Measurements from ENCODE around the gene AKIRIN1. TPM values are rescaled to one million over a fixed set of nuclear protein-coding genes. Genes with fewer than 3 reads are reported as not detected.
A peak's percentile ranks its signal among the peaks of the same experiment; 100 is the strongest.

The AKIRIN1 gene
- total RNA-seq, 2 donors from 2014 or later, result 55.7 to 108 TPM

GRCh38 chr1:38990386-38990737 lies 714 bp upstream of the AKIRIN1 start:
- Histone ChIP-seq H3K27ac (peak overlapping the region; percentile 90 to 95), H3K9me3 (no peaks in the 10 kb centered on the region), H3K27me3 (replicated peaks; ENCODE audit: insufficient read depth) (no peaks in the 10 kb centered on the region), H3K36me3 (no peaks in the 10 kb centered on the region), H3K4me1 (replicated peaks) (peaks cover 6% of the 10 kb centered on the region), H3K4me3 (peak overlapping the region; percentile 99 to 100)
- 22% methylated on average over 5 of the region's 5 CpGs for WGBS
- intact Hi-C loops (cut with DNase I), result loop anchor here (5.0 kb wide), 1 partner anchor 133 kb away; the partner anchor contains the start of gene RRAGC
- TF ChIP-seq POLR2AphosphoS5 (IDR thresholded peaks at IDR 0.05) (no peak), POLR2A (IDR thresholded peaks at IDR 0.05) (no peak)
- no peak for DNase-seq (ENCODE audit: low spot score)

- WGBS, result under 1% methylated on average over 30 of the region's 30 CpGs
These were observed 749 bp downstream of the AKIRIN1 start for GRCh38 chr1:38991638-38992411.

GRCh38 chr1:38992412-38993111 lies 1.5 kb downstream of the AKIRIN1 start:
- Histone ChIP-seq H3K9me3 (no peaks in the 10 kb centered on the region), H3K27me3 (replicated peaks; ENCODE audit: insufficient read depth) (no peaks in the 10 kb centered on the region), H3K4me3 (peak overlapping the region; percentile 99 to 100), H3K27ac (peak overlapping the region; percentile 90 to 95), H3K4me1 (replicated peaks) (peaks cover 6% of the 10 kb centered on the region), H3K36me3 (no peaks in the 10 kb centered on the region)
- WGBS, result 14% methylated on average over 11 of the region's 11 CpGs
- no peak for TF ChIP-seq POLR2A (IDR thresholded peaks at IDR 0.05)
- TF ChIP-seq POLR2AphosphoS5 (IDR thresholded peaks at IDR 0.05), result no peak
- TF ChIP-seq, protein P1, sequence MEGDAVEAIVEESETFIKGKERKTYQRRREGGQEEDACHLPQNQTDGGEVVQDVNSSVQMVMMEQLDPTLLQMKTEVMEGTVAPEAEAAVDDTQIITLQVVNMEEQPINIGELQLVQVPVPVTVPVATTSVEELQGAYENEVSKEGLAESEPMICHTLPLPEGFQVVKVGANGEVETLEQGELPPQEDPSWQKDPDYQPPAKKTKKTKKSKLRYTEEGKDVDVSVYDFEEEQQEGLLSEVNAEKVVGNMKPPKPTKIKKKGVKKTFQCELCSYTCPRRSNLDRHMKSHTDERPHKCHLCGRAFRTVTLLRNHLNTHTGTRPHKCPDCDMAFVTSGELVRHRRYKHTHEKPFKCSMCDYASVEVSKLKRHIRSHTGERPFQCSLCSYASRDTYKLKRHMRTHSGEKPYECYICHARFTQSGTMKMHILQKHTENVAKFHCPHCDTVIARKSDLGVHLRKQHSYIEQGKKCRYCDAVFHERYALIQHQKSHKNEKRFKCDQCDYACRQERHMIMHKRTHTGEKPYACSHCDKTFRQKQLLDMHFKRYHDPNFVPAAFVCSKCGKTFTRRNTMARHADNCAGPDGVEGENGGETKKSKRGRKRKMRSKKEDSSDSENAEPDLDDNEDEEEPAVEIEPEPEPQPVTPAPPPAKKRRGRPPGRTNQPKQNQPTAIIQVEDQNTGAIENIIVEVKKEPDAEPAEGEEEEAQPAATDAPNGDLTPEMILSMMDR (IDR thresholded peaks at IDR 0.05), result no peak
- no peak for DNase-seq (ENCODE audit: low spot score)
- intact Hi-C loops (cut with DNase I), result loop anchor here (5.0 kb wide), 1 partner anchor 135 kb away; the partner anchor contains the start of gene RRAGC

More at GRCh38 chr1:38991638-38992411, 749 bp downstream of the AKIRIN1 start:
- H3K9me3 ChIP-seq, result no peaks in the 10 kb centered on the region
- H3K4me3 ChIP-seq, result peak overlapping the region; percentile 99 to 100
- TF ChIP-seq, protein P1 (IDR thresholded peaks at IDR 0.05), result no peak
- TF ChIP-seq POLR2A (IDR thresholded peaks at IDR 0.05), result no peak
- TF ChIP-seq POLR2AphosphoS5 (IDR thresholded peaks at IDR 0.05), result peak; percentile 21
- H3K4me1 ChIP-seq (replicated peaks), result peaks cover 6% of the 10 kb centered on the region
- no peaks in the 10 kb centered on the region for H3K27me3 ChIP-seq (replicated peaks; ENCODE audit: insufficient read depth)
- H3K36me3 ChIP-seq, result no peaks in the 10 kb centered on the region
- peak overlapping the region; percentile 90 to 95 for H3K27ac ChIP-seq
- DNase-seq (ENCODE audit: low spot score), result peak; percentile 17
- intact Hi-C loops (cut with DNase I), result loop anchor here (5.0 kb wide), 1 partner anchor 135 kb away; the partner anchor contains the start of gene RRAGC

- no peak for DNase-seq (ENCODE audit: low spot score)
- 71% methylated on average over 5 of the region's 5 CpGs for WGBS
- Histone ChIP-seq H3K27ac (no peak overlapping the region), H3K27me3 (replicated peaks; ENCODE audit: insufficient read depth) (no peaks in the 10 kb centered on the region), H3K4me1 (replicated peaks) (peaks cover 6% of the 10 kb centered on the region), H3K9me3 (no peaks in the 10 kb centered on the region), H3K36me3 (peaks cover 0 to 6% of the 10 kb centered on the region in 2 donors), H3K4me3 (no peak overlapping the region)
- intact Hi-C loops (cut with DNase I), result loop anchor here (5.0 kb wide), 1 partner anchor 137 kb away; the partner anchor contains the start of gene RRAGC
- TF ChIP-seq POLR2A (IDR thresholded peaks at IDR 0.05), result no peak
- no peak for TF ChIP-seq POLR2AphosphoS5 (IDR thresholded peaks at IDR 0.05)
- TF ChIP-seq, protein P1 (IDR thresholded peaks at IDR 0.05), result no peak
These were observed 3.1 kb downstream of the AKIRIN1 start for GRCh38 chr1:38994196-38994595.

Data from prostate gland (tissue), 2 donors.